ENCODE data around the gene ADARB2. TPM values are rescaled to one million over a fixed set of nuclear protein-coding genes. Genes with fewer than 3 reads are reported as not detected.
"Not testable (repeated sequence)": the region's sequence is repeated elsewhere in the genome, so short reads cannot be mapped to it uniquely, and the experiment has no call there.

The ADARB2 gene
- total and polyA plus RNA-seq, 2 donors (not counting 1 experiment from before 2014, with no cell fraction given): not detected

- Histone ChIP-seq H4K20me1 (ENCODE audit: control insufficient read depth, extremely low read depth, insufficient read depth, low read length) (no peaks in the 10 kb centered on the region), H2AFZ (ENCODE audit: low read length) (no peak overlapping the region), H3K4me2 (ENCODE audit: extremely low read depth, insufficient read depth, low read length) (no peak overlapping the region), H3K27me3 (ENCODE audit: control insufficient read depth, insufficient read depth, low read length) (no peaks in the 10 kb centered on the region), H3K9ac (ENCODE audit: insufficient read depth, low read length) (no peak overlapping the region), H3K27ac (ENCODE audit: insufficient read depth, low read length) (no peak overlapping the region), H3K79me2 (ENCODE audit: control insufficient read depth, insufficient read depth, low read length) (no peaks in the 10 kb centered on the region), H3K4me1 (ENCODE audit: control insufficient read depth, extremely low read depth, insufficient read depth, low read length) (no peaks in the 10 kb centered on the region), H3K4me3 (replicated peaks in 1 of 4; ENCODE audit: control extremely low read depth in 1 of 4, insufficient read depth in 1 of 4, low read depth in 3 of 4, low read length in 4 of 4) (no peak overlapping the region), H3K9me3 (ENCODE audit: control insufficient read depth, insufficient read depth, low read depth, low read length) (peaks cover 4% of the 10 kb centered on the region), H3K36me3 (ENCODE audit: control insufficient read depth, insufficient read depth, low read length) (no peaks in the 10 kb centered on the region)
- TF ChIP-seq CTCF (conservative IDR thresholded peaks at IDR 0.05 in 1 of 2, IDR thresholded peaks at IDR 0.05 in 1 of 2; ENCODE audit: low read depth in 1 of 2, low read length in 2 of 2) (no peak), EZH2 (IDR thresholded peaks at IDR 0.05; ENCODE audit: low read length, missing control alignments) (no peak)
- no peak for DNase-seq (ENCODE audit: low read depth in 2 of 2)
Measured at GRCh38 chr10:1461016-1461415, 276.3 kb downstream of the ADARB2 start.

- not testable (repeated sequence) for H3K36me3 ChIP-seq (ENCODE audit: control insufficient read depth, insufficient read depth, low read length); H3K4me3 ChIP-seq (replicated peaks in 1 of 4; ENCODE audit: control extremely low read depth in 1 of 4, insufficient read depth in 1 of 4, low read depth in 3 of 4, low read length in 4 of 4); H3K27me3 ChIP-seq (ENCODE audit: control insufficient read depth, insufficient read depth, low read length); H3K4me2 ChIP-seq (ENCODE audit: extremely low read depth, insufficient read depth, low read length); H3K9ac ChIP-seq (ENCODE audit: insufficient read depth, low read length); DNase-seq (ENCODE audit: low read depth in 2 of 2); H3K79me2 ChIP-seq (ENCODE audit: control insufficient read depth, insufficient read depth, low read length); H3K4me1 ChIP-seq (ENCODE audit: control insufficient read depth, extremely low read depth, insufficient read depth, low read length); H4K20me1 ChIP-seq (ENCODE audit: control insufficient read depth, extremely low read depth, insufficient read depth, low read length); H2AFZ ChIP-seq (ENCODE audit: low read length); H3K9me3 ChIP-seq (ENCODE audit: control insufficient read depth, insufficient read depth, low read depth, low read length); H3K27ac ChIP-seq (ENCODE audit: insufficient read depth, low read length)
Measured at GRCh38 chr10:1459664-1460063, 277.7 kb downstream of the ADARB2 start.

GRCh38 chr10:1454951-1455350 lies 282.4 kb downstream of the ADARB2 start:
- no peaks in the 10 kb centered on the region for H3K27me3 ChIP-seq (ENCODE audit: control insufficient read depth, insufficient read depth, low read length)
- no peaks in the 10 kb centered on the region for H3K9me3 ChIP-seq (ENCODE audit: control insufficient read depth, insufficient read depth, low read depth, low read length)
- DNase-seq (ENCODE audit: low read depth in 2 of 2): no peak
- TF ChIP-seq EZH2 (IDR thresholded peaks at IDR 0.05; ENCODE audit: low read length, missing control alignments): no peak
- TF ChIP-seq CTCF (conservative IDR thresholded peaks at IDR 0.05 in 1 of 2, IDR thresholded peaks at IDR 0.05 in 1 of 2; ENCODE audit: low read depth in 1 of 2, low read length in 2 of 2): no peak
- no peaks in the 10 kb centered on the region for H3K79me2 ChIP-seq (ENCODE audit: control insufficient read depth, insufficient read depth, low read length)
- no peak overlapping the region for H3K27ac ChIP-seq (ENCODE audit: insufficient read depth, low read length)
- no peak overlapping the region for H3K9ac ChIP-seq (ENCODE audit: insufficient read depth, low read length)
- H4K20me1 ChIP-seq (ENCODE audit: control insufficient read depth, extremely low read depth, insufficient read depth, low read length): no peaks in the 10 kb centered on the region
- H3K36me3 ChIP-seq (ENCODE audit: control insufficient read depth, insufficient read depth, low read length): no peaks in the 10 kb centered on the region
- H3K4me3 ChIP-seq (replicated peaks in 1 of 4; ENCODE audit: control extremely low read depth in 1 of 4, insufficient read depth in 1 of 4, low read depth in 3 of 4, low read length in 4 of 4): no peak overlapping the region
- H2AFZ ChIP-seq (ENCODE audit: low read length): no peak overlapping the region
- no peak overlapping the region for H3K4me2 ChIP-seq (ENCODE audit: extremely low read depth, insufficient read depth, low read length)
- H3K4me1 ChIP-seq (ENCODE audit: control insufficient read depth, extremely low read depth, insufficient read depth, low read length): no peaks in the 10 kb centered on the region
